PC-3 (cell line): ENCODE results near the gene DNAJC22. TPM values are rescaled to one million over a fixed set of nuclear protein-coding genes. Genes with fewer than 3 reads are reported as not detected.

Experiments used
- ATAC-seq: fragments of 200-7000 bp; cut with Tn5 transposase; 2 replicates; pipeline ENCODE4 v1.9.1; 2020; ENCODE audit warnings: mild to moderate bottlenecking, moderate library complexity
- BruUV-seq: library from RNA; stranded (reverse); fragments of 400-500 nt; replicated peaks from 2 replicates; lab custom pipeline; 2021; lab: Mats Ljungman, UMichigan
- CTCF ChIA-PET: fragments of 300-600 bp; sonication (Branson Sonifier 250); formaldehyde crosslinking; loops from one replicate; lab custom pipeline; 2022; ENCODE audit warnings: antibody characterized with exemption; lab: Charles Lee
- POLR2A ChIA-PET: fragments of 300-600 bp; sonication (Branson Sonifier 250); formaldehyde crosslinking; loops from one replicate; lab custom pipeline; 2022; ENCODE audit warnings: antibody characterized with exemption; ENCODE audit not compliant: unreplicated experiment; lab: Charles Lee
- DNase-seq: peaks from one replicate; pipeline ENCODE4 v3.0.0-alpha.2; 2015
- H2AFZ ChIP-seq: fragments of 300-600 bp; sonication (generic); 2 replicates; pipeline ENCODE4 v1.6.0; 2016; ENCODE audit warnings: antibody characterized with exemption, low read length
- H3F3A ChIP-seq: fragments of 300-600 bp; sonication (generic); one replicate; pipeline ENCODE4 v1.6.0; 2017; ENCODE audit warnings: antibody characterized with exemption, low read length, control low read depth, mild to moderate bottlenecking; ENCODE audit not compliant: unreplicated experiment
- H3K27ac ChIP-seq: fragments of 300-600 bp; sonication (generic); 2 replicates; pipeline ENCODE4 v1.5.1; 2016; ENCODE audit warnings: mild to moderate bottlenecking, low read length
- H3K27me3 ChIP-seq: fragments of 300-600 bp; sonication (generic); 2 replicates; pipeline ENCODE4 v1.6.1; 2016; ENCODE audit warnings: low read length, mixed read lengths
- H3K36me3 ChIP-seq: fragments of 300-600 bp; sonication (generic); 2 replicates; pipeline ENCODE4 v1.6.1; 2016; ENCODE audit warnings: low read depth, mixed run types, low read length, mixed read lengths
- H3K4me1 ChIP-seq: fragments of 300-600 bp; sonication (generic); 2 replicates; pipeline ENCODE4 v1.5.1; 2016; ENCODE audit warnings: low read length; ENCODE audit not compliant: insufficient read depth
- H3K4me2 ChIP-seq: fragments of 300-600 bp; sonication (generic); 2 replicates; pipeline ENCODE4 v1.6.0; 2016; ENCODE audit warnings: low read length
- H3K4me3 ChIP-seq: fragments of 300-600 bp; sonication (generic); 2 replicates; pipeline ENCODE4 v1.5.1; 2016; ENCODE audit warnings: mild to moderate bottlenecking, low read length, mixed read lengths
- H3K79me2 ChIP-seq: fragments of 300-600 bp; sonication (generic); 2 replicates; pipeline ENCODE4 v1.6.1; 2017; ENCODE audit warnings: low read length, mixed read lengths
- H3K9ac ChIP-seq: fragments of 300-600 bp; sonication (generic); 2 replicates; pipeline ENCODE4 v1.6.0; 2016; ENCODE audit warnings: mild to moderate bottlenecking, low read length
- H3K9me2 ChIP-seq: fragments of 300-600 bp; sonication (generic); replicated peaks from 2 replicates; pipeline ENCODE4 v1.6.1; 2016; ENCODE audit warnings: mixed run types, low read length, mixed read lengths
- H3K9me3 ChIP-seq: fragments of 300-600 bp; sonication (generic); 2 replicates; pipeline ENCODE4 v1.6.1; 2016; ENCODE audit warnings: low read length, mixed read lengths
- H4K20me1 ChIP-seq: fragments of 300-600 bp; sonication (generic); 2 replicates; pipeline ENCODE4 v1.6.1; 2016; ENCODE audit warnings: low read length, mixed read lengths
- EZH2 ChIP-seq: fragments of 300-600 bp; sonication (generic); IDR thresholded peaks from one replicate; pipeline ENCODE4 v1.6.1; 2017; ENCODE audit warnings: antibody characterized with exemption, mild to moderate bottlenecking, low read length; ENCODE audit not compliant: unreplicated experiment
- EZH2phosphoT487 ChIP-seq: fragments of 300-600 bp; sonication (generic); IDR thresholded peaks from 2 replicates; pipeline ENCODE4 v1.6.1; 2018; ENCODE audit warnings: mild to moderate bottlenecking, antibody characterized with exemption, low read length, borderline replicate concordance
- intact Hi-C: fragments of 100-400 bp; cut with micrococcal nuclease; formaldehyde crosslinking; loops from 2 replicates; pipeline ENCODE4 v1.9.0; 2023
- total RNA-seq: library from RNA; depleted of rRNA; stranded (reverse); fragments of >200 nt; gene quantifications from 2 replicates; pipeline ENCODE4 v1.2.3, GENCODE V29; 2014
- TF ChIP-seq, protein P1 (sequence below): fragments of 300-600 bp; sonication (generic); conservative IDR thresholded peaks from 2 replicates; pipeline ENCODE4 v1.5.1; 2017; ENCODE audit warnings: antibody characterized with exemption, low read depth, mild to moderate bottlenecking, low read length

DNAJC22 gene
- total RNA-seq, 1 experiment from 2014 or later, result 12.9 TPM

DNA sequence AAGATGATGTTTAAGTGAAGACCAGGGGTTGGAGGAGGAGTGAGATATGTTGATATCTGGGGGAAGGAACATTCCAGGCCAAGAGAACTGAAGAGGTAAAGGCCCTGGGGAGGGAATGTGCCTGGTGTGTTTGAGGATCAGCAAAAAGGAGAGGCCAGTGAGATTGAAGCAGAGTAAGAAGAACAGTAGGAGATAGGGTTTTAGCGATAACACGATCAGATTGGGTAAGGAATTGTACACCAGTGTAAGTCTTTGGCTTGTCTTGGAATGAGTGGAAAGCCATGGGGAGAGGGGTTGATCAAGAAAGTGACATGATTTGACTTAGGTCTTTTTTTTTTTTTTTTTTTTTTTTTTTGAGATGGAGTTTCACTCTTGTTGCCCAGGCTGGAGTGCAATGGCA, 18.8 kb upstream of the DNAJC22 start:
- no peak for ATAC-seq

DNA sequence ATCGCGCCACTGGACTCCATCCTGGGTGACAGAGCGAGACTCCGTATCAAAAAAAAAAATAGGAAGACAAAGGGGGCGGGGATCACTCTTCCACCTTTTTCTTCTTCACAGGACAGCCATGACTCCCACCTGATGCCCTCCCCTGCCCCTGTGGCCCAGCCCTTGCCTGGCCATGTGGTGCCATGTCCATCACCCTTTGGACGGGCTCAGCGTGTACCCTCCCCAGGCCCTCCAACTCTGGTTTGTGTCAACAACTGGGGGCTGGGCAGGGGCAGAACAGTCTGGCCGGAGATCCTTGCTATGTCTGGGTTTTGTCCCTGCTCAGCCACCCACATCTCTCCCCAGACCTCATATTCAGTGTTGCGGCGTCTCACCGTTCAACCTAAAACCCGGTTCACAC, 17.9 kb upstream of the DNAJC22 start:
- ChIA-PET CTCF (no interaction called here), POLR2A (no interaction called here)
- Histone ChIP-seq H3K9me3 (no peaks in the 10 kb centered on the region), H3K36me3 (peaks cover 28% of the 10 kb centered on the region), H3K27me3 (no peaks in the 10 kb centered on the region), H4K20me1 (no peaks in the 10 kb centered on the region), H3F3A (no peaks in the 10 kb centered on the region), H3K4me1 (peaks cover 4% of the 10 kb centered on the region; the same call in 1 of the 2 replicates), H3K4me3 (no peak overlapping the region), H3K27ac (no peak overlapping the region), H3K9me2 (no peaks in the 10 kb centered on the region), H3K9ac (no peak overlapping the region), H3K4me2 (no peak overlapping the region), H2AFZ (no peak overlapping the region), H3K79me2 (peaks cover 12% of the 10 kb centered on the region)
- no peak for ATAC-seq
- no peak for DNase-seq
- intact Hi-C loops, result no loop called here
- BruUV-seq, result no TSS peak
- TF ChIP-seq EZH2, result no peak
- TF ChIP-seq, protein P1, sequence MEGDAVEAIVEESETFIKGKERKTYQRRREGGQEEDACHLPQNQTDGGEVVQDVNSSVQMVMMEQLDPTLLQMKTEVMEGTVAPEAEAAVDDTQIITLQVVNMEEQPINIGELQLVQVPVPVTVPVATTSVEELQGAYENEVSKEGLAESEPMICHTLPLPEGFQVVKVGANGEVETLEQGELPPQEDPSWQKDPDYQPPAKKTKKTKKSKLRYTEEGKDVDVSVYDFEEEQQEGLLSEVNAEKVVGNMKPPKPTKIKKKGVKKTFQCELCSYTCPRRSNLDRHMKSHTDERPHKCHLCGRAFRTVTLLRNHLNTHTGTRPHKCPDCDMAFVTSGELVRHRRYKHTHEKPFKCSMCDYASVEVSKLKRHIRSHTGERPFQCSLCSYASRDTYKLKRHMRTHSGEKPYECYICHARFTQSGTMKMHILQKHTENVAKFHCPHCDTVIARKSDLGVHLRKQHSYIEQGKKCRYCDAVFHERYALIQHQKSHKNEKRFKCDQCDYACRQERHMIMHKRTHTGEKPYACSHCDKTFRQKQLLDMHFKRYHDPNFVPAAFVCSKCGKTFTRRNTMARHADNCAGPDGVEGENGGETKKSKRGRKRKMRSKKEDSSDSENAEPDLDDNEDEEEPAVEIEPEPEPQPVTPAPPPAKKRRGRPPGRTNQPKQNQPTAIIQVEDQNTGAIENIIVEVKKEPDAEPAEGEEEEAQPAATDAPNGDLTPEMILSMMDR, result no peak
- TF ChIP-seq EZH2phosphoT487, result no peak

More for the DNA sequence above, 18.8 kb upstream of the DNAJC22 start:
- Histone ChIP-seq H3K9me2 (no peaks in the 10 kb centered on the region), H2AFZ (no peak overlapping the region), H3K27ac (no peak overlapping the region), H3K4me1 (peaks cover 4% of the 10 kb centered on the region; the same call in 1 of the 2 replicates), H4K20me1 (no peaks in the 10 kb centered on the region), H3F3A (no peaks in the 10 kb centered on the region), H3K27me3 (no peaks in the 10 kb centered on the region), H3K4me3 (no peak overlapping the region), H3K36me3 (peaks cover 28% of the 10 kb centered on the region), H3K9me3 (no peaks in the 10 kb centered on the region), H3K79me2 (peaks cover 19% of the 10 kb centered on the region), H3K9ac (no peak overlapping the region), H3K4me2 (no peak overlapping the region)
- POLR2A ChIA-PET, result no interaction called here
- DNase-seq, result no peak
- CTCF ChIA-PET, result no interaction called here
- intact Hi-C loops, result no loop called here
- BruUV-seq, result no TSS peak
- TF ChIP-seq EZH2phosphoT487, result no peak
- TF ChIP-seq, protein P1, result no peak

DNA sequence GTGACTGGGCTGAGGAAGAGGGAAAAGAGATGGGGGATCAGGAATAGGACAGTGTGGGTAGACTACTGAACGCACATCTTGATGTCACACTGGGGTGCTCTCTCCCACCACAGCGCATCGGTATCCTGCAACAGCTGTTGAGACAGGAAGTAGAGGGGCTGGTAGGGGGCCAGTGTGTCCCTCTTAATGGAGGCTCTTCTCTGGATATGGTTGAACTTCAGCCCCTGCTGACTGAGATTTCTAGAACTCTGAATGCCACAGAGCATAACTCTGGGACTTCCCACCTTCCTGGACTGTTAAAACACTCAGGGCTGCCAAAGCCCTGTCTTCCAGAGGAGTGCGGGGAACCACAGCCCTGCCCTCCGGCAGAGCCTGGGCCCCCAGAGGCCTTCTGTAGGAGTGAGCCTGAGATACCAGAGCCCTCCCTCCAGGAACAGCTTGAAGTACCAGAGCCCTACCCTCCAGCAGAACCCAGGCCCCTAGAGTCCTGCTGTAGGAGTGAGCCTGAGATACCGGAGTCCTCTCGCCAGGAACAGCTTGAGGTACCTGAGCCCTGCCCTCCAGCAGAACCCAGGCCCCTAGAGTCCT, 16.6 kb upstream of the DNAJC22 start:
- no peak overlapping the region for H3K4me3 ChIP-seq
- no peaks in the 10 kb centered on the region for H4K20me1 ChIP-seq
- no peak overlapping the region for H3K9ac ChIP-seq
- H3F3A ChIP-seq, result no peaks in the 10 kb centered on the region
- BruUV-seq, result TSS peak; percentile 5
- H3K9me3 ChIP-seq, result no peaks in the 10 kb centered on the region
- CTCF ChIA-PET, result no interaction called here
- no peak overlapping the region for H3K27ac ChIP-seq
- H3K27me3 ChIP-seq, result no peaks in the 10 kb centered on the region
- POLR2A ChIA-PET, result no interaction called here
- TF ChIP-seq EZH2phosphoT487 (no peak), EZH2 (no peak)
- TF ChIP-seq, protein P1, result no peak
- peaks cover 28% of the 10 kb centered on the region for H3K36me3 ChIP-seq
- 0 out of 2 replicates have a peak, but pooled peaks cover 4% of the 10 kb centered on the region for H3K79me2 ChIP-seq
- no peak overlapping the region for H3K4me2 ChIP-seq
- ATAC-seq (no peak), DNase-seq (no peak)
- no peaks in the 10 kb centered on the region for H3K4me1 ChIP-seq
- no peaks in the 10 kb centered on the region for H3K9me2 ChIP-seq
- H2AFZ ChIP-seq, result no peak overlapping the region
- intact Hi-C loops, result no loop called here
